GM23338 (cell line): Measurements from ENCODE around the gene REL. TPM values are rescaled to one million over a fixed set of nuclear protein-coding genes. Genes with fewer than 3 reads are reported as not detected.

Experiments used
- ATAC-seq: fragments of 200-7000 bp; cut with Tn5 transposase; 3 replicates; pipeline ENCODE4 v1.9.1; 2020
- DNase-seq: peaks from one replicate; pipeline ENCODE4 v3.0.0-alpha.2; 2015; ENCODE audit warnings: low spot score
- H2AFZ ChIP-seq: fragments of 200-600 bp; sonication (generic); 2 replicates; pipeline ENCODE4 v1.8.0; 2016; ENCODE audit warnings: antibody characterized with exemption, mild to moderate bottlenecking, moderate library complexity
- H3F3A ChIP-seq: fragments of 200-600 bp; sonication (generic); replicated peaks from 2 replicates; pipeline ENCODE4 v1.8.0; 2017; ENCODE audit warnings: antibody characterized with exemption, mixed run types, low read depth
- H3K27ac ChIP-seq: fragments of 200-600 bp; sonication (generic); 2 replicates; pipeline ENCODE4 v1.6.1; 2016; ENCODE audit warnings: low read depth
- H3K27me3 ChIP-seq: fragments of 200-600 bp; sonication (generic); 2 replicates; pipeline ENCODE4 v1.8.0; 2016; ENCODE audit warnings: mild to moderate bottlenecking, mixed run types, moderate library complexity; ENCODE audit not compliant: insufficient read depth
- H3K36me3 ChIP-seq: fragments of 200-600 bp; sonication (generic); 2 replicates; pipeline ENCODE4 v1.8.0; 2016; ENCODE audit warnings: mild to moderate bottlenecking; ENCODE audit not compliant: insufficient read depth
- H3K4me1 ChIP-seq: fragments of 200-600 bp; sonication (generic); 2 replicates; pipeline ENCODE4 v1.8.0; 2016; ENCODE audit warnings: mild to moderate bottlenecking, moderate library complexity; ENCODE audit not compliant: insufficient read depth
- H3K4me2 ChIP-seq: fragments of 200-600 bp; sonication (generic); 2 replicates; pipeline ENCODE4 v1.7.1; 2017; ENCODE audit warnings: mixed run types
- H3K4me3 ChIP-seq: fragments of 200-600 bp; sonication (generic); 2 replicates; pipeline ENCODE4 v1.6.1; 2016; ENCODE audit warnings: mixed run types
- H3K79me2 ChIP-seq: fragments of 200-600 bp; sonication (generic); replicated peaks from 2 replicates; pipeline ENCODE4 v1.8.0; 2017; ENCODE audit warnings: mild to moderate bottlenecking; ENCODE audit not compliant: insufficient read depth
- H3K9me2 ChIP-seq: fragments of 200-600 bp; sonication (generic); 2 replicates; pipeline ENCODE4 v1.8.0; 2017; ENCODE audit not compliant: insufficient read depth
- H4K20me1 ChIP-seq: fragments of 200-600 bp; sonication (generic); replicated peaks from 2 replicates; pipeline ENCODE4 v1.8.0; 2017; ENCODE audit warnings: mild to moderate bottlenecking; ENCODE audit not compliant: insufficient read depth
- H3K27ac Mint-ChIP-seq: 2 replicates; pipeline ENCODE4 v1.8.0; 2020; ENCODE audit warnings: inconsistent platforms, mild to moderate bottlenecking, moderate library complexity, mixed read lengths
- H3K27me3 Mint-ChIP-seq: 3 replicates; pipeline ENCODE4 v1.8.0; 2022; ENCODE audit warnings: low read depth, mild to moderate bottlenecking, moderate library complexity, mixed read lengths, inconsistent platforms; ENCODE audit not compliant: insufficient read depth, poor library complexity
- H3K36me3 Mint-ChIP-seq: 3 replicates; pipeline ENCODE4 v1.8.0; 2021; ENCODE audit warnings: low read depth, mild to moderate bottlenecking, inconsistent platforms, moderate library complexity, mixed read lengths
- H3K4me1 Mint-ChIP-seq: 3 replicates; pipeline ENCODE4 v1.8.0; 2020; ENCODE audit warnings: mild to moderate bottlenecking, inconsistent platforms, mixed read lengths
- H3K4me3 Mint-ChIP-seq: 3 replicates; pipeline ENCODE4 v1.8.0; 2021; ENCODE audit warnings: moderate library complexity, mild to moderate bottlenecking, inconsistent platforms, mixed read lengths
- H3K9me3 Mint-ChIP-seq: 3 replicates; pipeline ENCODE4 v1.8.0; 2020; ENCODE audit warnings: moderate library complexity, mild to moderate bottlenecking, inconsistent platforms, mixed read lengths
- CREB1 ChIP-seq: fragments of 250-450 bp; sonication (Bioruptor Pico); IDR thresholded peaks from 2 replicates; pipeline ENCODE4 v1.5.0; 2020; ENCODE audit warnings: low read depth, mild to moderate bottlenecking, moderate library complexity
- EZH2phosphoT487 ChIP-seq: fragments of 200-600 bp; sonication (generic); IDR thresholded peaks from one replicate; pipeline ENCODE4 v1.8.1; 2018; ENCODE audit warnings: antibody characterized with exemption; ENCODE audit not compliant: unreplicated experiment
- JUNB ChIP-seq: IDR thresholded peaks from one replicate; pipeline ENCODE4 v1.6.1; 2016; ENCODE audit warnings: antibody characterized with exemption; ENCODE audit not compliant: unreplicated experiment
- POLR2AphosphoS5 ChIP-seq: IDR thresholded peaks from 2 replicates; pipeline ENCODE4 v1.6.1; 2016; ENCODE audit warnings: antibody characterized with exemption, low read depth
- STAT1 ChIP-seq: IDR thresholded peaks from one replicate; pipeline ENCODE4 v1.6.1; 2016; ENCODE audit warnings: antibody characterized with exemption; ENCODE audit not compliant: unreplicated experiment
- ZNF114 ChIP-seq: fragments of 250-450 bp; sonication (Bioruptor Pico); IDR thresholded peaks from 2 replicates; pipeline ENCODE4 v1.5.0; 2020; ENCODE audit warnings: mild to moderate bottlenecking, moderate library complexity
- ZNF331 ChIP-seq: fragments of 250-450 bp; sonication (Bioruptor Pico); IDR thresholded peaks from 2 replicates; pipeline ENCODE4 v1.5.0; 2020; ENCODE audit warnings: low read depth, mild to moderate bottlenecking, moderate library complexity
- polyA plus RNA-seq: library from polyadenylated mRNA; unstranded; fragments of >200 nt; fragmentation: Nextera tagmentation; extraction: Ambion mirVana; gene quantifications from 2 replicates; pipeline ENCODE4 v1.2.1, GENCODE V29; 2016
- total RNA-seq: library from RNA; depleted of rRNA; stranded (reverse); fragments of >200 nt; shearing (Covaris generic); gene quantifications from 2 replicates; pipeline ENCODE4 v1.2.3, GENCODE V29; 2014
- TF ChIP-seq, protein P1 (sequence below): IDR thresholded peaks from one replicate; pipeline ENCODE4 v1.6.1; 2018; ENCODE audit warnings: antibody characterized with exemption; ENCODE audit not compliant: unreplicated experiment
- TF ChIP-seq, protein P2 (sequence below): IDR thresholded peaks from 2 replicates; pipeline ENCODE4 v1.6.1; 2016; ENCODE audit warnings: antibody characterized with exemption

Gene REL
- total and polyA plus RNA-seq, 2 experiments from 2014 or later = 4.1 to 8.0 TPM

DNA sequence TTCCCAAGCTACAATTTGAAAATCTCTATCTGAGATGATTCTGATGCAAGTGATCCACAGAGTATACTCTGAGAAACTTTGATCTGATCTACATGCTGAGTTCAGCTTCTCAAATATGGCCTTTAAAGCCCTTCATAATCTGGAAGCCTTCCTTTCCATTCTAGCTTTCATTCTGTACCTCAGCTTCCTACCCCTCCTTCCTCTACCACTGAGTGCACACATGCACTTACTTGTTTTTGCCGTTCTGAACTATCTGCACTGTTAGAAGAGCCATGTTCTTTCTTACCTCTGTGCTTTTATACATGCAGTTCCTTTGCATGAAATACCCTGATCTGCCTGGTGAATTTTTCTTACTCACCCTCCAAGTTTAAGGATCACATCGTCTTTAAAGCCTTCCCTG, 25.0 kb downstream of the REL start (continued):
- TF ChIP-seq EZH2phosphoT487 (no peak), ZNF331 (CRISPR knock-in tag) (no peak)

DNA sequence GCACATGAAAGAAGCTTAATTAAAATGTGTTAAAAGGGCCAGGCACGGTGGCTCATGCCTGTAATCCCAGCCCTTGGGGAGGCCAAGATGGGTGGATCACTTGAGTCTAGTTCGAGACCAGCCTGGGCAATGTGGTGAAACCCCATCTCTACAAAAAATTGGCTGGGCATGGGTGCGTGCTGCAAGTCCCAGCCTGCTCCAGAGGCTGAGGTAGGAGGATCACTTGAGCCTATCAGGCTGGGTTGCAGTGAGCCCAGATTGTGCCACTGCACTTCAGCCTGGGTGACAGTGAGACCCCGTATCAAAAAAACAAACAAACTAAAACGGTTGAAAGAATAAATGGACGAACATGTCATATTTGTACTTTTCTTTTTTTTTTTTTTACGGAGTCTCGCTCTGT, 26.0 kb downstream of the REL start:
- H3K4me3 ChIP-seq = no peak overlapping the region
- Mint-ChIP-seq H3K9me3 (no peaks in the 10 kb centered on the region), H3K27ac (no peak overlapping the region), H3K36me3 (no peaks in the 10 kb centered on the region; the same call in 2 of the 3 replicates), H3K27me3 (no peaks in the 10 kb centered on the region), H3K4me1 (no peaks in the 10 kb centered on the region), H3K4me3 (no peak overlapping the region)
- no peaks in the 10 kb centered on the region for H3K27me3 ChIP-seq
- H3K36me3 ChIP-seq = no peaks in the 10 kb centered on the region
- H3K4me1 ChIP-seq = no peaks in the 10 kb centered on the region
- H3K9me2 ChIP-seq = no peaks in the 10 kb centered on the region
- H3K27ac ChIP-seq = no peak overlapping the region
- H4K20me1 ChIP-seq = no peaks in the 10 kb centered on the region
- no peaks in the 10 kb centered on the region for H3K79me2 ChIP-seq
- H3F3A ChIP-seq = no peaks in the 10 kb centered on the region
- ATAC-seq (no peak), DNase-seq (no peak)
- no peak for TF ChIP-seq ZNF114 (CRISPR knock-in tag)
- TF ChIP-seq, protein P1, sequence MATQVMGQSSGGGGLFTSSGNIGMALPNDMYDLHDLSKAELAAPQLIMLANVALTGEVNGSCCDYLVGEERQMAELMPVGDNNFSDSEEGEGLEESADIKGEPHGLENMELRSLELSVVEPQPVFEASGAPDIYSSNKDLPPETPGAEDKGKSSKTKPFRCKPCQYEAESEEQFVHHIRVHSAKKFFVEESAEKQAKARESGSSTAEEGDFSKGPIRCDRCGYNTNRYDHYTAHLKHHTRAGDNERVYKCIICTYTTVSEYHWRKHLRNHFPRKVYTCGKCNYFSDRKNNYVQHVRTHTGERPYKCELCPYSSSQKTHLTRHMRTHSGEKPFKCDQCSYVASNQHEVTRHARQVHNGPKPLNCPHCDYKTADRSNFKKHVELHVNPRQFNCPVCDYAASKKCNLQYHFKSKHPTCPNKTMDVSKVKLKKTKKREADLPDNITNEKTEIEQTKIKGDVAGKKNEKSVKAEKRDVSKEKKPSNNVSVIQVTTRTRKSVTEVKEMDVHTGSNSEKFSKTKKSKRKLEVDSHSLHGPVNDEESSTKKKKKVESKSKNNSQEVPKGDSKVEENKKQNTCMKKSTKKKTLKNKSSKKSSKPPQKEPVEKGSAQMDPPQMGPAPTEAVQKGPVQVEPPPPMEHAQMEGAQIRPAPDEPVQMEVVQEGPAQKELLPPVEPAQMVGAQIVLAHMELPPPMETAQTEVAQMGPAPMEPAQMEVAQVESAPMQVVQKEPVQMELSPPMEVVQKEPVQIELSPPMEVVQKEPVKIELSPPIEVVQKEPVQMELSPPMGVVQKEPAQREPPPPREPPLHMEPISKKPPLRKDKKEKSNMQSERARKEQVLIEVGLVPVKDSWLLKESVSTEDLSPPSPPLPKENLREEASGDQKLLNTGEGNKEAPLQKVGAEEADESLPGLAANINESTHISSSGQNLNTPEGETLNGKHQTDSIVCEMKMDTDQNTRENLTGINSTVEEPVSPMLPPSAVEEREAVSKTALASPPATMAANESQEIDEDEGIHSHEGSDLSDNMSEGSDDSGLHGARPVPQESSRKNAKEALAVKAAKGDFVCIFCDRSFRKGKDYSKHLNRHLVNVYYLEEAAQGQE = no peak
- TF ChIP-seq, protein P2, sequence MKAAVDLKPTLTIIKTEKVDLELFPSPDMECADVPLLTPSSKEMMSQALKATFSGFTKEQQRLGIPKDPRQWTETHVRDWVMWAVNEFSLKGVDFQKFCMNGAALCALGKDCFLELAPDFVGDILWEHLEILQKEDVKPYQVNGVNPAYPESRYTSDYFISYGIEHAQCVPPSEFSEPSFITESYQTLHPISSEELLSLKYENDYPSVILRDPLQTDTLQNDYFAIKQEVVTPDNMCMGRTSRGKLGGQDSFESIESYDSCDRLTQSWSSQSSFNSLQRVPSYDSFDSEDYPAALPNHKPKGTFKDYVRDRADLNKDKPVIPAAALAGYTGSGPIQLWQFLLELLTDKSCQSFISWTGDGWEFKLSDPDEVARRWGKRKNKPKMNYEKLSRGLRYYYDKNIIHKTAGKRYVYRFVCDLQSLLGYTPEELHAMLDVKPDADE = no peak
- TF ChIP-seq ZNF331 (CRISPR knock-in tag) = no peak
- no peak for TF ChIP-seq CREB1 (CRISPR knock-in tag)
- H3K4me2 ChIP-seq = no peak overlapping the region
- H2AFZ ChIP-seq = no peak overlapping the region

DNA sequence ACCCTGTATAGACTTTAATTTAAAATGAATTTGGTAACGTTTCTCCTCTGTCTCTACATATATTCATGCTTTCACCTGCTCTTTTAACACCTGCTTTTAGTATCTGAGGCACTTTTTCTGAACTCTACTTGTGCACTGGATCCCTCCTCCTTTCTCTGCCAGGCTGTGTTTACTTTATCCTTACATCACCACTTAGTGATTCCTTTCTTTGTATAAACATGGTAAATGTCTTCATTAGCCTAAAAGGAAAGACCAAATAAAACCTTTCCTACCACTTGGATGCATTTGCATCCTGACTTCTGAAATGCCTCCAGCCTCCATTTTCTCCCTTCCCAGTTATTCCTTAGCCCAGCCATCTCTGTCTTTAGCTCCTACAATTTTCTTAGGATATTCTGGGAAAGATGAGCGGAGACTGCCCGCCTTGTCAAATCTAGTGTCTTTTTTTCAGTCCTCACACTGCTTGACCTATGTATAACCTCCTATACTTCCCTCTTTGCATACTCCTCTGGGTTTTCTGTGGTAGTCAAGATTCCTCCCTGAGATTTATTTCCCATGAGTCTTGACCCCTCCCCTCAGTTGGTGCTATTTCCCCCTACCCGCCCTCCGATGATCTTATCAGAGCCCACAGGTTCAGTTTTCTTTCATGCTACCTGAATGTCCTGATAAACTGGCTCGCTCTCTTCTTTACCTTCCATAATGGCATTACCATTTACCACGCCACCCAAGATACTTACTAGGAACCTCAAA, 44.8 kb downstream of the REL start:
- ATAC-seq = no peak; the same call in 1 of the 3 replicates
- Mint-ChIP-seq H3K36me3 (peaks cover 16% of the 10 kb centered on the region; the same call in 2 of the 3 replicates), H3K27ac (0 out of 2 replicates have a peak overlapping the region, but pooled peaks have one; percentile 19), H3K9me3 (peaks cover 3% of the 10 kb centered on the region; the same call in 1 of the 3 replicates), H3K27me3 (no peaks in the 10 kb centered on the region), H3K4me3 (no peak overlapping the region), H3K4me1 (peaks cover 11% of the 10 kb centered on the region)
- no peak overlapping the region for H3K4me3 ChIP-seq
- no peak overlapping the region for H2AFZ ChIP-seq
- no peaks in the 10 kb centered on the region for H3K27me3 ChIP-seq
- H3K36me3 ChIP-seq = no peaks in the 10 kb centered on the region
- H3K4me1 ChIP-seq = peaks cover 16% of the 10 kb centered on the region
- no peaks in the 10 kb centered on the region for H3K79me2 ChIP-seq
- H3K9me2 ChIP-seq = no peaks in the 10 kb centered on the region
- H3F3A ChIP-seq = no peaks in the 10 kb centered on the region
- H3K4me2 ChIP-seq = peak overlapping the region; percentile 48
- DNase-seq = peak; percentile 28
- peak overlapping the region; percentile 34; the same call in 1 of the 2 replicates for H3K27ac ChIP-seq
- H4K20me1 ChIP-seq = no peaks in the 10 kb centered on the region
- TF ChIP-seq ZNF331 (CRISPR knock-in tag) = no peak
- TF ChIP-seq, protein P2 = no peak
- TF ChIP-seq POLR2AphosphoS5 = no peak
- TF ChIP-seq STAT1 = no peak
- TF ChIP-seq JUNB = no peak
- TF ChIP-seq EZH2phosphoT487 = no peak
